Body of pancreas (tissue), 4 donors: Measurements from ENCODE around the gene PSMD3.

Experiments
- POLR2A ChIP-seq, 3 donors: fragments of 450-650 bp; IDR thresholded peaks; one replicate each; pipeline ENCODE4 v1.6.1; 2016; ENCODE audit warnings: antibody characterized with exemption in 3 of 3, mild to moderate bottlenecking in 2 of 3
- TF ChIP-seq, protein P1 (sequence below), 7 experiments: fragments of 450-650 bp in 4 of 7; fragments of 200-600 bp in 3 of 7; sonication (generic) in 3 of 7; IDR thresholded peaks; one replicate each; pipeline ENCODE4 v1.5.1; 2016 to 2019; ENCODE audit warnings: antibody characterized with exemption in 7 of 7

GRCh38 chr17:39979016-39979670, 1.5 kb upstream of the PSMD3 start:
- no peak for TF ChIP-seq POLR2A (IDR thresholded peaks at IDR 0.05)
- TF ChIP-seq, protein P1, sequence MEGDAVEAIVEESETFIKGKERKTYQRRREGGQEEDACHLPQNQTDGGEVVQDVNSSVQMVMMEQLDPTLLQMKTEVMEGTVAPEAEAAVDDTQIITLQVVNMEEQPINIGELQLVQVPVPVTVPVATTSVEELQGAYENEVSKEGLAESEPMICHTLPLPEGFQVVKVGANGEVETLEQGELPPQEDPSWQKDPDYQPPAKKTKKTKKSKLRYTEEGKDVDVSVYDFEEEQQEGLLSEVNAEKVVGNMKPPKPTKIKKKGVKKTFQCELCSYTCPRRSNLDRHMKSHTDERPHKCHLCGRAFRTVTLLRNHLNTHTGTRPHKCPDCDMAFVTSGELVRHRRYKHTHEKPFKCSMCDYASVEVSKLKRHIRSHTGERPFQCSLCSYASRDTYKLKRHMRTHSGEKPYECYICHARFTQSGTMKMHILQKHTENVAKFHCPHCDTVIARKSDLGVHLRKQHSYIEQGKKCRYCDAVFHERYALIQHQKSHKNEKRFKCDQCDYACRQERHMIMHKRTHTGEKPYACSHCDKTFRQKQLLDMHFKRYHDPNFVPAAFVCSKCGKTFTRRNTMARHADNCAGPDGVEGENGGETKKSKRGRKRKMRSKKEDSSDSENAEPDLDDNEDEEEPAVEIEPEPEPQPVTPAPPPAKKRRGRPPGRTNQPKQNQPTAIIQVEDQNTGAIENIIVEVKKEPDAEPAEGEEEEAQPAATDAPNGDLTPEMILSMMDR (IDR thresholded peaks at IDR 0.05): no peak
